Suprapubic skin (tissue), 3 donors: Measurements from ENCODE around the gene STAT1.

Experiments
- POLR2A ChIP-seq, 2 donors: fragments of 450-650 bp; IDR thresholded peaks; one replicate each; pipeline ENCODE4 v1.6.1; 2017; ENCODE audit warnings: antibody characterized with exemption in 2 of 2, mild to moderate bottlenecking in 2 of 2, moderate library complexity in 2 of 2
- TF ChIP-seq, protein P1 (sequence below), 2 donors: fragments of 200-600 bp in 1 of 2; fragments of 450-650 bp in 1 of 2; sonication (generic) in 1 of 2; IDR thresholded peaks; one replicate each; pipeline ENCODE4 v1.5.1; 2016 to 2019; ENCODE audit warnings: antibody characterized with exemption in 2 of 2, mild to moderate bottlenecking in 1 of 2, moderate library complexity in 1 of 2

DNA sequence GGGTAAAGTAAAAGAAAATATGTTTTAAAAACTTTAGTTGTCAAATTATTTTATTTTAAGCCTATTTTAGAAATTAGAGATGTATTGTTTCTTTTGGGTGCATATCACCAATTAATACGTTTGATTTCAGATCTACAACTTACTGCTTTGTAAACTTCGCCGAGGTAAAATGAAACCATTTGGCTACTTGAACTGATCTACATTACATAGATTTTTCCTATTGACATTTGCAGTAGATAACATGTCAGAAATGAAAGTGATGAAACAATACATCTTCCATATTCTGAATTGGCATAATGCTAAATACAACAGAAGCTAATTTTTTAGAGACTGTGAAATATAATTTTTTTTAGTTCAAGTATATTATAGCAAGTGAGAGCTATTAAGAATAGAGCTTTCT lies 93.9 kb downstream of the STAT1 start:
- TF ChIP-seq, protein P1, sequence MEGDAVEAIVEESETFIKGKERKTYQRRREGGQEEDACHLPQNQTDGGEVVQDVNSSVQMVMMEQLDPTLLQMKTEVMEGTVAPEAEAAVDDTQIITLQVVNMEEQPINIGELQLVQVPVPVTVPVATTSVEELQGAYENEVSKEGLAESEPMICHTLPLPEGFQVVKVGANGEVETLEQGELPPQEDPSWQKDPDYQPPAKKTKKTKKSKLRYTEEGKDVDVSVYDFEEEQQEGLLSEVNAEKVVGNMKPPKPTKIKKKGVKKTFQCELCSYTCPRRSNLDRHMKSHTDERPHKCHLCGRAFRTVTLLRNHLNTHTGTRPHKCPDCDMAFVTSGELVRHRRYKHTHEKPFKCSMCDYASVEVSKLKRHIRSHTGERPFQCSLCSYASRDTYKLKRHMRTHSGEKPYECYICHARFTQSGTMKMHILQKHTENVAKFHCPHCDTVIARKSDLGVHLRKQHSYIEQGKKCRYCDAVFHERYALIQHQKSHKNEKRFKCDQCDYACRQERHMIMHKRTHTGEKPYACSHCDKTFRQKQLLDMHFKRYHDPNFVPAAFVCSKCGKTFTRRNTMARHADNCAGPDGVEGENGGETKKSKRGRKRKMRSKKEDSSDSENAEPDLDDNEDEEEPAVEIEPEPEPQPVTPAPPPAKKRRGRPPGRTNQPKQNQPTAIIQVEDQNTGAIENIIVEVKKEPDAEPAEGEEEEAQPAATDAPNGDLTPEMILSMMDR (IDR thresholded peaks at IDR 0.05), result no peak
- TF ChIP-seq POLR2A (IDR thresholded peaks at IDR 0.05), result no peak
